ENCODE measurements around the gene CNIH4.

GRCh38 chr1:224331824-224332223 lies 24.9 kb upstream of the CNIH4 start:
- no peak for TF ChIP-seq EZH2 (IDR thresholded peaks at IDR 0.05)
- no peak for TF ChIP-seq JUND (IDR thresholded peaks at IDR 0.05)
- no peak for TF ChIP-seq TCF7L2 (IDR thresholded peaks at IDR 0.05; ENCODE audit: borderline replicate concordance, extremely low read depth, insufficient read depth, insufficient read length)
- TF ChIP-seq POLR2A (IDR thresholded peaks at IDR 0.05; ENCODE audit: borderline replicate concordance, extremely low read depth, insufficient read depth, insufficient read length): no peak
- TF ChIP-seq RAD21 (IDR thresholded peaks at IDR 0.05; ENCODE audit: low read depth): no peak
- no peak for TF ChIP-seq CTCF (IDR thresholded peaks at IDR 0.05 in 2 of 3, conservative IDR thresholded peaks at IDR 0.05 in 1 of 3; ENCODE audit: borderline replicate concordance in 1 of 3, insufficient read depth in 1 of 3, low read depth in 2 of 3, low read length in 2 of 3)
- no peak for TF ChIP-seq SIN3A (IDR thresholded peaks at IDR 0.05; ENCODE audit: low read depth)
- TF ChIP-seq CEBPB (IDR thresholded peaks at IDR 0.05; ENCODE audit: low read depth): no peak

All from HCT116 (cell line).